Left ventricle myocardium inferior (tissue), 1 donor: ENCODE measurements around the gene CLIC1. TPM values are rescaled to one million over a fixed set of nuclear protein-coding genes. Genes with fewer than 3 reads are reported as not detected.

Experiments used
- DNase-seq: peaks from one replicate; pipeline ENCODE4 v3.0.0-alpha.2; 2020
- H3K27ac ChIP-seq: fragments of 200-600 bp; replicated peaks from 2 replicates; pipeline ENCODE4 v1.8.0; 2021
- H3K27me3 ChIP-seq: fragments of 200-600 bp; 2 replicates; pipeline ENCODE4 v1.8.0; 2021; ENCODE audit warnings: low read depth
- H3K36me3 ChIP-seq: fragments of 200-600 bp; 2 replicates; pipeline ENCODE4 v1.8.0; 2021
- H3K4me1 ChIP-seq: fragments of 200-600 bp; 2 replicates; pipeline ENCODE4 v1.8.0; 2021
- H3K4me3 ChIP-seq: fragments of 200-600 bp; 2 replicates; pipeline ENCODE4 v1.8.0; 2021; ENCODE audit warnings: mild to moderate bottlenecking, moderate library complexity
- H3K9me3 ChIP-seq: fragments of 200-600 bp; replicated peaks from 2 replicates; pipeline ENCODE4 v1.8.0; 2021
- CTCF ChIP-seq: fragments of 200-600 bp; IDR thresholded peaks from 2 replicates; pipeline ENCODE4 v1.8.0; 2021; ENCODE audit warnings: antibody characterized with exemption, mild to moderate bottlenecking, borderline replicate concordance
- intact Hi-C: fragments of 100-400 bp; cut with micrococcal nuclease; formaldehyde crosslinking; loops from one replicate; pipeline ENCODE4 v1.11.0; 2022
- total RNA-seq: library from RNA; stranded (reverse); fragmentation: NEBNext Ultra II Directional; extraction: Animal tissue kit (Norgen Biotek cat#: 25700); gene quantifications from one replicate; pipeline ENCODE4 v1.2.1, GENCODE V29; 2021
- donor health status: DM: no; HTN: yes; CAD: no; lungs with severe emphysema.

Gene CLIC1
- total RNA-seq, 1 donor from 2014 or later, result 78.0 TPM

- no peak for TF ChIP-seq CTCF
- Histone ChIP-seq H3K4me3 (no peak within 1 kb of the TSS), H3K9me3 (no peaks in the 10 kb centered on the region), H3K27ac (no peak within 1 kb of the TSS), H3K27me3 (no peaks in the 10 kb centered on the region), H3K36me3 (peaks cover 10% of the 10 kb centered on the region), H3K4me1 (no peaks in the 10 kb centered on the region)
- no peak for DNase-seq
- intact Hi-C loops, result no loop called here
These were observed 14.8 kb downstream of the CLIC1 start, which contains the start of gene LY6G6C for GRCh38 chr6:31721351-31722020. Gene LY6G6C (minus strand): TSS chr6:31721746. CDS start chr6:31721679, 67 bp downstream.

- H3K36me3 ChIP-seq, result no peaks in the 10 kb centered on the region
- no peak for DNase-seq
- H3K4me1 ChIP-seq, result no peaks in the 10 kb centered on the region
- no peak for TF ChIP-seq CTCF
- H3K27ac ChIP-seq, result no peak overlapping the region
- no peaks in the 10 kb centered on the region for H3K9me3 ChIP-seq
- intact Hi-C loops, result no loop called here
- H3K27me3 ChIP-seq, result no peaks in the 10 kb centered on the region
- no peak overlapping the region for H3K4me3 ChIP-seq
These were observed 16.0 kb downstream of the CLIC1 start for GRCh38 chr6:31720196-31720770.

- H3K4me3 ChIP-seq, result no peak overlapping the region
- TF ChIP-seq CTCF, result no peak
- H3K4me1 ChIP-seq, result no peaks in the 10 kb centered on the region
- intact Hi-C loops, result no loop called here
- DNase-seq, result no peak
- H3K36me3 ChIP-seq, result no peaks in the 10 kb centered on the region
- H3K27me3 ChIP-seq, result no peaks in the 10 kb centered on the region
- H3K9me3 ChIP-seq, result no peaks in the 10 kb centered on the region
- no peak overlapping the region for H3K27ac ChIP-seq
These were observed 17.3 kb downstream of the CLIC1 start for GRCh38 chr6:31719001-31719400.

- intact Hi-C loops, result no loop called here
- Histone ChIP-seq H3K27ac (no peak overlapping the region), H3K4me1 (no peaks in the 10 kb centered on the region), H3K36me3 (no peaks in the 10 kb centered on the region), H3K4me3 (no peak overlapping the region), H3K9me3 (no peaks in the 10 kb centered on the region), H3K27me3 (no peaks in the 10 kb centered on the region)
- no peak for TF ChIP-seq CTCF
- DNase-seq, result no peak
These were observed 18.1 kb downstream of the CLIC1 start for GRCh38 chr6:31718265-31718664.

GRCh38 chr6:31717499-31718222 lies 18.7 kb downstream of the CLIC1 start:
- intact Hi-C loops, result no loop called here
- TF ChIP-seq CTCF, result no peak

More at GRCh38 chr6:31717499-31718222, 18.7 kb downstream of the CLIC1 start:
- Histone ChIP-seq H3K27me3 (no peaks in the 10 kb centered on the region), H3K27ac (no peak overlapping the region), H3K4me1 (no peaks in the 10 kb centered on the region), H3K36me3 (no peaks in the 10 kb centered on the region), H3K4me3 (no peak overlapping the region), H3K9me3 (no peaks in the 10 kb centered on the region)
- DNase-seq, result no peak
